MM.1S (cell line): ENCODE data around the gene CDK5RAP2.

Experiments
- CTCF ChIP-seq: fragments of 300-600 bp; sonication (generic); IDR thresholded peaks from 2 replicates; pipeline ENCODE4 v1.5.1; 2016; ENCODE audit warnings: antibody characterized with exemption, low read length, mixed read lengths
- EZH2 ChIP-seq: fragments of 300-600 bp; sonication (generic); optimal IDR thresholded peaks from 2 replicates; pipeline ENCODE3; 2017; ENCODE audit warnings: low read depth, mild to moderate bottlenecking, antibody characterized with exemption, low read length, mixed read lengths
- EZH2phosphoT487 ChIP-seq: fragments of 300-600 bp; sonication (generic); IDR thresholded peaks from 2 replicates; pipeline ENCODE4 v1.6.1; 2018; ENCODE audit warnings: antibody characterized with exemption, low read length

- TF ChIP-seq CTCF (no peak), EZH2phosphoT487 (no peak), EZH2 (no peak)
Observed at GRCh38 chr9:120412425-120412951, 167.5 kb downstream of the CDK5RAP2 start.
